ENCODE measurements around the gene UBE2L6. TPM values are rescaled to one million over a fixed set of nuclear protein-coding genes. Genes with fewer than 3 reads are reported as not detected.

The UBE2L6 gene
- total and polyA plus RNA-seq, 4 donors = 18.6 to 97.2 (median 65.1) TPM

- no peak overlapping the region for H3K4me3 ChIP-seq (ENCODE audit: low read depth in 1 of 3, low read length in 3 of 3)
- no peak overlapping the region for H3K9ac ChIP-seq (ENCODE audit: low read depth in 1 of 2, low read length in 2 of 2)
- H3K9me3 ChIP-seq (ENCODE audit: control insufficient read depth in 4 of 4, low read length in 3 of 4) = no peaks in the 10 kb centered on the region
- peaks cover 0 to 26% (median 12%) of the 10 kb centered on the region in 4 donors for H3K36me3 ChIP-seq (ENCODE audit: control insufficient read depth in 4 of 4, insufficient read depth in 3 of 4, low read depth in 1 of 4, low read length in 3 of 4)
- DNase-seq (ENCODE audit: low spot score) = no peak
- H3K27me3 ChIP-seq (ENCODE audit: control insufficient read depth in 4 of 4, insufficient read depth in 4 of 4, low read length in 3 of 4) = no peaks in the 10 kb centered on the region
- TF ChIP-seq, protein P1, sequence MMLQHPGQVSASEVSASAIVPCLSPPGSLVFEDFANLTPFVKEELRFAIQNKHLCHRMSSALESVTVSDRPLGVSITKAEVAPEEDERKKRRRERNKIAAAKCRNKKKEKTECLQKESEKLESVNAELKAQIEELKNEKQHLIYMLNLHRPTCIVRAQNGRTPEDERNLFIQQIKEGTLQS (IDR thresholded peaks at IDR 0.05) = no peak
- no peak for TF ChIP-seq HNF4A (conservative IDR thresholded peaks at IDR 0.05)
- TF ChIP-seq SP1 (IDR thresholded peaks at IDR 0.05) = no peak
- no peak for TF ChIP-seq EGR1 (IDR thresholded peaks at IDR 0.05; ENCODE audit: low read depth in 2 of 2)
- TF ChIP-seq RAD21 (IDR thresholded peaks at IDR 0.05) = no peak
- no peak for TF ChIP-seq JUND (IDR thresholded peaks at IDR 0.05)
- TF ChIP-seq GABPA (IDR thresholded peaks at IDR 0.05 in 1 of 2, conservative IDR thresholded peaks at IDR 0.05 in 1 of 2) = no peak
- TF ChIP-seq, protein P2, sequence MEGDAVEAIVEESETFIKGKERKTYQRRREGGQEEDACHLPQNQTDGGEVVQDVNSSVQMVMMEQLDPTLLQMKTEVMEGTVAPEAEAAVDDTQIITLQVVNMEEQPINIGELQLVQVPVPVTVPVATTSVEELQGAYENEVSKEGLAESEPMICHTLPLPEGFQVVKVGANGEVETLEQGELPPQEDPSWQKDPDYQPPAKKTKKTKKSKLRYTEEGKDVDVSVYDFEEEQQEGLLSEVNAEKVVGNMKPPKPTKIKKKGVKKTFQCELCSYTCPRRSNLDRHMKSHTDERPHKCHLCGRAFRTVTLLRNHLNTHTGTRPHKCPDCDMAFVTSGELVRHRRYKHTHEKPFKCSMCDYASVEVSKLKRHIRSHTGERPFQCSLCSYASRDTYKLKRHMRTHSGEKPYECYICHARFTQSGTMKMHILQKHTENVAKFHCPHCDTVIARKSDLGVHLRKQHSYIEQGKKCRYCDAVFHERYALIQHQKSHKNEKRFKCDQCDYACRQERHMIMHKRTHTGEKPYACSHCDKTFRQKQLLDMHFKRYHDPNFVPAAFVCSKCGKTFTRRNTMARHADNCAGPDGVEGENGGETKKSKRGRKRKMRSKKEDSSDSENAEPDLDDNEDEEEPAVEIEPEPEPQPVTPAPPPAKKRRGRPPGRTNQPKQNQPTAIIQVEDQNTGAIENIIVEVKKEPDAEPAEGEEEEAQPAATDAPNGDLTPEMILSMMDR (IDR thresholded peaks at IDR 0.05; ENCODE audit: low read depth, low read length, missing input control) = no peak
- TF ChIP-seq REST (IDR thresholded peaks at IDR 0.05) = no peak
- TF ChIP-seq, protein P3, sequence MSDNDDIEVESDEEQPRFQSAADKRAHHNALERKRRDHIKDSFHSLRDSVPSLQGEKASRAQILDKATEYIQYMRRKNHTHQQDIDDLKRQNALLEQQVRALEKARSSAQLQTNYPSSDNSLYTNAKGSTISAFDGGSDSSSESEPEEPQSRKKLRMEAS (IDR thresholded peaks at IDR 0.05) = no peak
- no peak for TF ChIP-seq RXRA (IDR thresholded peaks at IDR 0.05)
- TF ChIP-seq FOXA2 (IDR thresholded peaks at IDR 0.05) = no peak
- TF ChIP-seq TAF1 (conservative IDR thresholded peaks at IDR 0.05) = no peak
- no peak for TF ChIP-seq HNF4G (IDR thresholded peaks at IDR 0.05)
- no peak for TF ChIP-seq FOXA1 (IDR thresholded peaks at IDR 0.05)
- peaks cover 2 to 21% (median 15%) of the 10 kb centered on the region in 4 donors for H3K4me1 ChIP-seq (ENCODE audit: control insufficient read depth in 4 of 4, insufficient read depth in 4 of 4, low read length in 3 of 4)
- 85% methylated on average over 4 of the region's 4 CpGs for WGBS
- no peak overlapping the region for H3K27ac ChIP-seq (ENCODE audit: low read depth in 1 of 2, low read length in 2 of 2)
Observed at GRCh38 chr11:57562596-57562995, 4.9 kb downstream of the UBE2L6 start.

DNA sequence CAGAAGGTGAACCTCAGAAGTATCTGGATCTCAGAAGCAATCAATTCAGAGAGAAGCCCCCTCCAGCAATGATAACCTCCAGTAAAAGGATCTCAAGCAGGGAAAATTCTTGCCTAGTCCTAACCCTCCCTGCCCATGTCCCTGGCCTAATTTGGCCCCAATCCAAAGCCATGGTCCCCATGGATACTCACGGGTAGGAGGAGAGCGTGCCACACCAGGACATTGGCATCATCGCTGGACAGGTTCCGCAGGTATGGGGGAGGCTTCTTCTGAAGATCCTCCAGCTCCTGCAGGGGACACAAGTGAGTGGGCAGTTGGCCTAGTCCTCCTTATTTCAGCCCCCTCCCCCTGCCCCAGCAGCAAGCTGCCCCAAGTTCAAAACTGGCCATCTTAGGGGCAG is 7.3 kb downstream of the UBE2L6 start:
- Histone ChIP-seq H3K27me3 (ENCODE audit: control insufficient read depth in 4 of 4, insufficient read depth in 4 of 4, low read length in 3 of 4) (no peaks in the 10 kb centered on the region), H3K27ac (ENCODE audit: low read depth in 1 of 2, low read length in 2 of 2) (no peak overlapping the region), H3K9ac (ENCODE audit: low read depth in 1 of 2, low read length in 2 of 2) (no peak overlapping the region), H3K36me3 (ENCODE audit: control insufficient read depth in 4 of 4, insufficient read depth in 3 of 4, low read depth in 1 of 4, low read length in 3 of 4) (peaks cover 0 to 39% (median 14%) of the 10 kb centered on the region in 4 donors), H3K9me3 (ENCODE audit: control insufficient read depth in 4 of 4, low read length in 3 of 4) (no peaks in the 10 kb centered on the region), H3K4me1 (ENCODE audit: control insufficient read depth in 4 of 4, insufficient read depth in 4 of 4, low read length in 3 of 4) (peaks cover 0 to 10% (median 5%) of the 10 kb centered on the region in 4 donors), H3K4me3 (ENCODE audit: low read depth in 1 of 3, low read length in 3 of 3) (no peak overlapping the region)
- 92% methylated on average over 4 of the region's 4 CpGs for WGBS
- no peak for DNase-seq (ENCODE audit: low spot score)
- TF ChIP-seq HNF4A (conservative IDR thresholded peaks at IDR 0.05) = no peak
- TF ChIP-seq GABPA (IDR thresholded peaks at IDR 0.05 in 1 of 2, conservative IDR thresholded peaks at IDR 0.05 in 1 of 2) = no peak
- TF ChIP-seq, protein P3 (IDR thresholded peaks at IDR 0.05) = no peak
- no peak for TF ChIP-seq FOXA2 (IDR thresholded peaks at IDR 0.05)
- no peak for TF ChIP-seq SP1 (IDR thresholded peaks at IDR 0.05)
- TF ChIP-seq HNF4G (IDR thresholded peaks at IDR 0.05) = no peak
- no peak for TF ChIP-seq ZBTB33 (IDR thresholded peaks at IDR 0.05)
- TF ChIP-seq, protein P2 (IDR thresholded peaks at IDR 0.05; ENCODE audit: low read depth, low read length, missing input control) = no peak
- no peak for TF ChIP-seq FOXA1 (IDR thresholded peaks at IDR 0.05)
- TF ChIP-seq, protein P1 (IDR thresholded peaks at IDR 0.05) = no peak
- no peak for TF ChIP-seq EGR1 (IDR thresholded peaks at IDR 0.05; ENCODE audit: low read depth in 2 of 2)
- TF ChIP-seq JUND (IDR thresholded peaks at IDR 0.05) = no peak
- no peak for TF ChIP-seq RAD21 (IDR thresholded peaks at IDR 0.05)
- no peak for TF ChIP-seq TAF1 (conservative IDR thresholded peaks at IDR 0.05)
- TF ChIP-seq NR2F2 (IDR thresholded peaks at IDR 0.05) = no peak
- TF ChIP-seq RXRA (IDR thresholded peaks at IDR 0.05) = no peak

Data from liver (tissue), 9 donors.